ENCODE data around the gene NSMCE1.

GRCh38 chr16:27253526-27253930 is 15.0 kb downstream of the NSMCE1 start:
- TF ChIP-seq, protein P1, sequence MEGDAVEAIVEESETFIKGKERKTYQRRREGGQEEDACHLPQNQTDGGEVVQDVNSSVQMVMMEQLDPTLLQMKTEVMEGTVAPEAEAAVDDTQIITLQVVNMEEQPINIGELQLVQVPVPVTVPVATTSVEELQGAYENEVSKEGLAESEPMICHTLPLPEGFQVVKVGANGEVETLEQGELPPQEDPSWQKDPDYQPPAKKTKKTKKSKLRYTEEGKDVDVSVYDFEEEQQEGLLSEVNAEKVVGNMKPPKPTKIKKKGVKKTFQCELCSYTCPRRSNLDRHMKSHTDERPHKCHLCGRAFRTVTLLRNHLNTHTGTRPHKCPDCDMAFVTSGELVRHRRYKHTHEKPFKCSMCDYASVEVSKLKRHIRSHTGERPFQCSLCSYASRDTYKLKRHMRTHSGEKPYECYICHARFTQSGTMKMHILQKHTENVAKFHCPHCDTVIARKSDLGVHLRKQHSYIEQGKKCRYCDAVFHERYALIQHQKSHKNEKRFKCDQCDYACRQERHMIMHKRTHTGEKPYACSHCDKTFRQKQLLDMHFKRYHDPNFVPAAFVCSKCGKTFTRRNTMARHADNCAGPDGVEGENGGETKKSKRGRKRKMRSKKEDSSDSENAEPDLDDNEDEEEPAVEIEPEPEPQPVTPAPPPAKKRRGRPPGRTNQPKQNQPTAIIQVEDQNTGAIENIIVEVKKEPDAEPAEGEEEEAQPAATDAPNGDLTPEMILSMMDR (IDR thresholded peaks at IDR 0.05; ENCODE audit: control extremely low read depth in 1 of 3, insufficient read depth in 1 of 3, low read depth in 1 of 3, low read length in 3 of 3) = no peak
- TF ChIP-seq EZH2 (IDR thresholded peaks at IDR 0.05; ENCODE audit: low read depth, low read length, severe bottlenecking) (no peak), CEBPB (IDR thresholded peaks at IDR 0.05; ENCODE audit: low read depth, low read length) (no peak), POLR2AphosphoS5 (IDR thresholded peaks at IDR 0.05; ENCODE audit: low read depth, low read length) (no peak), POLR2A (IDR thresholded peaks at IDR 0.05; ENCODE audit: control extremely low read depth in 1 of 2, low read depth in 2 of 2, low read length in 2 of 2) (no peak), SIN3A (conservative IDR thresholded peaks at IDR 0.05 in 1 of 2, IDR thresholded peaks at IDR 0.05 in 1 of 2; ENCODE audit: low read depth in 1 of 2, low read length in 2 of 2) (no peak), EP300 (IDR thresholded peaks at IDR 0.05; ENCODE audit: borderline replicate concordance in 1 of 2, low read depth in 2 of 2, low read length in 2 of 2) (no peak), RFX5 (IDR thresholded peaks at IDR 0.05; ENCODE audit: borderline replicate concordance, low read depth, low read length) (no peak)

Measured in H1 (cell line).